Measurements from ENCODE around the gene SUGCT.
"Not testable (repeated sequence)": the region's sequence is repeated elsewhere in the genome, so short reads cannot be mapped to it uniquely, and the experiment has no call there.

DNA sequence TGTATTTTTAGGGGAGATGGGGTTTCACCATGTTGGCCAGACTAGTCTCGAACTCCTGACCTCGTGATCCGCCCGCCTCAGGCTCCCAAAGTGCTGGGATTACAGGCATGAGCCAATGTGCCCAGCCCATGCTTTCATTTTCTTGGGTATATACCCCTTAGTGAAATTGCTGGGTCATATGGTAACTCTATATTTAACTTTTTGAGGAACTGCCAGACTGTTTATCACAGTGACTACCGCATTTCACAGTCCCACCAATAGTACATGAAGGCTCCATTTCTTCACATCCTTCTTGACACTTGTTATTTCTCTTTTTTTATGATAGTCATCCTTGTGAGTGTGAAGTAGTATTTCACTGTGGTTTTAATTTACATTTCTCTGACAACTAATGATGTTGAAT is 134.0 kb downstream of the SUGCT start:
- TF ChIP-seq, protein P1, sequence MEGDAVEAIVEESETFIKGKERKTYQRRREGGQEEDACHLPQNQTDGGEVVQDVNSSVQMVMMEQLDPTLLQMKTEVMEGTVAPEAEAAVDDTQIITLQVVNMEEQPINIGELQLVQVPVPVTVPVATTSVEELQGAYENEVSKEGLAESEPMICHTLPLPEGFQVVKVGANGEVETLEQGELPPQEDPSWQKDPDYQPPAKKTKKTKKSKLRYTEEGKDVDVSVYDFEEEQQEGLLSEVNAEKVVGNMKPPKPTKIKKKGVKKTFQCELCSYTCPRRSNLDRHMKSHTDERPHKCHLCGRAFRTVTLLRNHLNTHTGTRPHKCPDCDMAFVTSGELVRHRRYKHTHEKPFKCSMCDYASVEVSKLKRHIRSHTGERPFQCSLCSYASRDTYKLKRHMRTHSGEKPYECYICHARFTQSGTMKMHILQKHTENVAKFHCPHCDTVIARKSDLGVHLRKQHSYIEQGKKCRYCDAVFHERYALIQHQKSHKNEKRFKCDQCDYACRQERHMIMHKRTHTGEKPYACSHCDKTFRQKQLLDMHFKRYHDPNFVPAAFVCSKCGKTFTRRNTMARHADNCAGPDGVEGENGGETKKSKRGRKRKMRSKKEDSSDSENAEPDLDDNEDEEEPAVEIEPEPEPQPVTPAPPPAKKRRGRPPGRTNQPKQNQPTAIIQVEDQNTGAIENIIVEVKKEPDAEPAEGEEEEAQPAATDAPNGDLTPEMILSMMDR (conservative IDR thresholded peaks at IDR 0.05; ENCODE audit: low read length), result not testable (repeated sequence)
- TF ChIP-seq EZH2phosphoT487 (IDR thresholded peaks at IDR 0.05; ENCODE audit: borderline replicate concordance), result not testable (repeated sequence)
